ENCODE data around the gene RIF1.

Gene RIF1

DNA sequence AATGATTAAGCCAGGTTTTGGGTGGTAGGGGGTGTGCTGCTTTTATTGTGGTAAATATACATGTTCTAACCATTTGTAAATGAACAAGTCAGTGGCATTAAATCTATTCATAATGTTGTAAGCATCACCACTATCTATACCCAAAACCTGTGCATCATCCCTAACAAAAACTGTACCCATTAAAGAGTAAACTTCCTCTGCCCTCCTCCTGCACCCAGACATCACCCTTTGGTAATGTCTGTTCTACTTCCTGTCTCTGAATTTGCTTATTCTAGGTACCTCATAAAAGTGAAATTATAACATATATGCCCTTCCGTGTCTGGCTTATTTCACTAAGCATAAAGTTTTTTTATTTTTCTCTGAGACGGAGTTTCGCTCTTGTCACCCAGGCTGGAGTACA, 14.1 kb downstream of the RIF1 start:
- peaks cover 74% of the 10 kb centered on the region for H3K36me3 ChIP-seq (ENCODE audit: insufficient read depth, low read length)
- peaks cover 79% of the 10 kb centered on the region for H3K79me2 ChIP-seq (ENCODE audit: insufficient read depth, low read length)
- H4K20me1 ChIP-seq (ENCODE audit: insufficient read depth, low read length, poor library complexity, severe bottlenecking), result peaks cover 55% of the 10 kb centered on the region

DNA sequence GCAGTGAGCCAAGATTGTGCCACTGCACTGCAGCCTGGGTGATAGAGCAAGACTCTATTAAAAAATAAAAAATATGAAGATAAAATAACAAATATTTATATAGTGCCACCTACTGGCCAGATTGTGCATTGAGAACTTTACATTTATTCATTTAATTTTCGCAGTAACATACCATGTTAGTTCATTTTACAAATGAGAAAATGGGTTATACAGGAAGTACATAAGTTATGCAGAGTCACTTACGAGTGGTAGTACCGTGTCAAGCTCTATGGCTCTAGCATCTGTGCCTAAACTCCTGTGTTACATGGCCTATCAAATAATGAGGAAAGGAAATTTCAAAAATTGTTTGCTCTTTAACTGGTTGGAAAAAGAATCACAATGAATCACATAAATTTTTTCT, 27.9 kb downstream of the RIF1 start:
- Histone ChIP-seq H3K9me2 (replicated peaks; ENCODE audit: low read depth, low read length) (no peaks in the 10 kb centered on the region), H3K79me2 (ENCODE audit: insufficient read depth, low read length) (no peaks in the 10 kb centered on the region), H4K20me1 (ENCODE audit: insufficient read depth, low read length, poor library complexity, severe bottlenecking) (no peaks in the 10 kb centered on the region), H3K9me3 (ENCODE audit: insufficient read depth, low read depth, low read length) (no peaks in the 10 kb centered on the region), H3K9ac (ENCODE audit: low read depth, low read length, poor library complexity, severe bottlenecking) (no peak overlapping the region), H3K4me2 (ENCODE audit: low read depth, low read length, poor library complexity, severe bottlenecking) (no peak overlapping the region), H3F3A (ENCODE audit: low read depth) (no peaks in the 10 kb centered on the region), H3K4me3 (ENCODE audit: low read length, poor library complexity, severe bottlenecking) (no peak overlapping the region), H2AFZ (ENCODE audit: low read length) (no peak overlapping the region), H3K4me1 (ENCODE audit: insufficient read depth, low read length, poor library complexity, severe bottlenecking) (no peaks in the 10 kb centered on the region), H3K36me3 (ENCODE audit: insufficient read depth, low read length) (peaks cover 89% of the 10 kb centered on the region), H3K27me3 (ENCODE audit: insufficient read depth, low read length, poor library complexity, severe bottlenecking) (no peaks in the 10 kb centered on the region)
- TF ChIP-seq EZH2phosphoT487 (IDR thresholded peaks at IDR 0.05; ENCODE audit: borderline replicate concordance), result no peak
- TF ChIP-seq, protein P1, sequence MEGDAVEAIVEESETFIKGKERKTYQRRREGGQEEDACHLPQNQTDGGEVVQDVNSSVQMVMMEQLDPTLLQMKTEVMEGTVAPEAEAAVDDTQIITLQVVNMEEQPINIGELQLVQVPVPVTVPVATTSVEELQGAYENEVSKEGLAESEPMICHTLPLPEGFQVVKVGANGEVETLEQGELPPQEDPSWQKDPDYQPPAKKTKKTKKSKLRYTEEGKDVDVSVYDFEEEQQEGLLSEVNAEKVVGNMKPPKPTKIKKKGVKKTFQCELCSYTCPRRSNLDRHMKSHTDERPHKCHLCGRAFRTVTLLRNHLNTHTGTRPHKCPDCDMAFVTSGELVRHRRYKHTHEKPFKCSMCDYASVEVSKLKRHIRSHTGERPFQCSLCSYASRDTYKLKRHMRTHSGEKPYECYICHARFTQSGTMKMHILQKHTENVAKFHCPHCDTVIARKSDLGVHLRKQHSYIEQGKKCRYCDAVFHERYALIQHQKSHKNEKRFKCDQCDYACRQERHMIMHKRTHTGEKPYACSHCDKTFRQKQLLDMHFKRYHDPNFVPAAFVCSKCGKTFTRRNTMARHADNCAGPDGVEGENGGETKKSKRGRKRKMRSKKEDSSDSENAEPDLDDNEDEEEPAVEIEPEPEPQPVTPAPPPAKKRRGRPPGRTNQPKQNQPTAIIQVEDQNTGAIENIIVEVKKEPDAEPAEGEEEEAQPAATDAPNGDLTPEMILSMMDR (conservative IDR thresholded peaks at IDR 0.05; ENCODE audit: low read length), result peak; percentile 62

More for the DNA sequence above, 14.1 kb downstream of the RIF1 start:
- peaks cover 8% of the 10 kb centered on the region for H3K4me1 ChIP-seq (ENCODE audit: insufficient read depth, low read length, poor library complexity, severe bottlenecking)
- TF ChIP-seq, protein P1 (conservative IDR thresholded peaks at IDR 0.05; ENCODE audit: low read length), result no peak
- no peak for TF ChIP-seq EZH2phosphoT487 (IDR thresholded peaks at IDR 0.05; ENCODE audit: borderline replicate concordance)
- no peaks in the 10 kb centered on the region for H3K9me3 ChIP-seq (ENCODE audit: insufficient read depth, low read depth, low read length)
- H3K4me2 ChIP-seq (ENCODE audit: low read depth, low read length, poor library complexity, severe bottlenecking), result no peak overlapping the region
- no peak overlapping the region for H3K9ac ChIP-seq (ENCODE audit: low read depth, low read length, poor library complexity, severe bottlenecking)
- no peak overlapping the region for H2AFZ ChIP-seq (ENCODE audit: low read length)
- H3F3A ChIP-seq (ENCODE audit: low read depth), result no peaks in the 10 kb centered on the region
- H3K9me2 ChIP-seq (replicated peaks; ENCODE audit: low read depth, low read length), result no peaks in the 10 kb centered on the region
- H3K4me3 ChIP-seq (ENCODE audit: low read length, poor library complexity, severe bottlenecking), result no peak overlapping the region
- no peaks in the 10 kb centered on the region for H3K27me3 ChIP-seq (ENCODE audit: insufficient read depth, low read length, poor library complexity, severe bottlenecking)

DNA sequence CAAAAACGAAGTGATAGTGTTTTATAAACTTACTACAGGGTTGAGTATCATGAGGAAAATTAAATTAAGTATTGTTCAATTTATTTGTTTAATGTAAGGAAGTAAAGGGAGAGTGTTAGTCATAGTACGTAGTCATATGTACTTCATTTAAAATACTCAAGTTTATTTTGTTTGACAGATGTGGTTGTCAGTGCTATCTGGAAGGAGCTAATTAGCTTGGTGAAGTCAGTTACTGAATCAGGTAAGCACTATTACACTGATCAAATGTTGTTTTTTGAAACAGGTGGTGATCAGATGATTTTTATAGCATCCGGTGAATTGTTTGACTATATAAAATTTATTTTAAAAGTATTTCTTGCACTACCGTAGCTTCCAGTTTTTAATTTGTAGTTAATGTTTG, 28.8 kb downstream of the RIF1 start:
- Histone ChIP-seq H3K36me3 (ENCODE audit: insufficient read depth, low read length) (peaks cover 90% of the 10 kb centered on the region), H3K9me3 (ENCODE audit: insufficient read depth, low read depth, low read length) (no peaks in the 10 kb centered on the region), H3K9me2 (replicated peaks; ENCODE audit: low read depth, low read length) (no peaks in the 10 kb centered on the region), H3K27me3 (ENCODE audit: insufficient read depth, low read length, poor library complexity, severe bottlenecking) (no peaks in the 10 kb centered on the region), H3K4me1 (ENCODE audit: insufficient read depth, low read length, poor library complexity, severe bottlenecking) (no peaks in the 10 kb centered on the region), H3K9ac (ENCODE audit: low read depth, low read length, poor library complexity, severe bottlenecking) (no peak overlapping the region), H3K79me2 (ENCODE audit: insufficient read depth, low read length) (no peaks in the 10 kb centered on the region), H4K20me1 (ENCODE audit: insufficient read depth, low read length, poor library complexity, severe bottlenecking) (no peaks in the 10 kb centered on the region), H3K4me2 (ENCODE audit: low read depth, low read length, poor library complexity, severe bottlenecking) (no peak overlapping the region), H3F3A (ENCODE audit: low read depth) (no peaks in the 10 kb centered on the region), H3K4me3 (ENCODE audit: low read length, poor library complexity, severe bottlenecking) (no peak overlapping the region), H2AFZ (ENCODE audit: low read length) (no peak overlapping the region)
- TF ChIP-seq, protein P1 (conservative IDR thresholded peaks at IDR 0.05; ENCODE audit: low read length), result no peak
- no peak for TF ChIP-seq EZH2phosphoT487 (IDR thresholded peaks at IDR 0.05; ENCODE audit: borderline replicate concordance)
